ENCODE results near the gene GALNT16. TPM values are rescaled to one million over a fixed set of nuclear protein-coding genes. Genes with fewer than 3 reads are reported as not detected.
A peak's percentile ranks its signal among the peaks of the same experiment; 100 is the strongest.

GALNT16 gene
- total RNA-seq, 1 experiment from 2014 or later = 0.33 TPM

- H3K36me3 ChIP-seq (ENCODE audit: low read depth, low read length) = no peaks in the 10 kb centered on the region
- no peaks in the 10 kb centered on the region for H3K27me3 ChIP-seq (ENCODE audit: low read length)
- no peaks in the 10 kb centered on the region for H3K79me2 ChIP-seq (ENCODE audit: low read length)
- H2AFZ ChIP-seq (ENCODE audit: low read length) = no peak overlapping the region
- no peak overlapping the region for H3K4me3 ChIP-seq (ENCODE audit: low read length)
- 0 out of 2 replicates have a peak, but pooled peaks cover 4% of the 10 kb centered on the region for H3K4me1 ChIP-seq (ENCODE audit: insufficient read depth, low read length)
- H4K20me1 ChIP-seq (ENCODE audit: low read length) = no peaks in the 10 kb centered on the region
- no peaks in the 10 kb centered on the region for H3K9me3 ChIP-seq (ENCODE audit: low read length)
- H3K27ac ChIP-seq (ENCODE audit: low read length) = no peak overlapping the region
- H3K9ac ChIP-seq (ENCODE audit: low read length) = no peak overlapping the region
- POLR2A ChIA-PET (ENCODE audit: unreplicated experiment) = no interaction called here
- ATAC-seq = no peak
- no peak for TF ChIP-seq CTCF (conservative IDR thresholded peaks at IDR 0.05; ENCODE audit: low read depth, low read length)
- no peak for TF ChIP-seq EZH2 (IDR thresholded peaks at IDR 0.05; ENCODE audit: low read length, unreplicated experiment)
- DNase-seq = no peak
- no peaks in the 10 kb centered on the region for H3K9me2 ChIP-seq (replicated peaks; ENCODE audit: low read length)
- CTCF ChIA-PET = no interaction called here
- no peak overlapping the region for H3K4me2 ChIP-seq (ENCODE audit: low read length)
- intact Hi-C loops (cut with micrococcal nuclease) = no loop called here
- no TSS peak for BruUV-seq (replicated peaks)
- no peaks in the 10 kb centered on the region for H3F3A ChIP-seq (ENCODE audit: low read length, unreplicated experiment)
These were observed 64.5 kb downstream of the GALNT16 start for GRCh38 chr14:69324341-69324931.

DNA sequence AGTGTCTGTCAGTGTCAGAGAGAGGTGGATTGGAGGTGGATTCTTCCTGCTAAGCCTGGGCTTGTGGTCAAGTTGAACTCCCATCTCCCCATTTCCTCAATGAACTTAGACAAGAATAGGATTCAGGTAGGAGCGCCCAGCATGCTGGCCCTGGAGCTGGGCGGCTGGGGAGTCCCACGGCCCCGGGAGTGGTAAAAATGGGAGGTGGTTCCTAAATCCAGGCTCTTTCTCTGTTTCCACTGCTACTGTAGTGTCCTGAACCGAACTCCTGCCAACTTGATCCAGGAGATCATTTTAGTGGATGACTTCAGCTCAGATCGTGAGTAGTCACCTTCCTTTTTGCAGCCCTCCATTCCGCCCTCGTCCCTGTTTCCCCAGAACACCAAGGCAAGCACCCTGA is 65.1 kb downstream of the GALNT16 start:
- Histone ChIP-seq H3K4me3 (ENCODE audit: low read length) (no peak overlapping the region), H3K9ac (ENCODE audit: low read length) (no peak overlapping the region), H3K9me3 (ENCODE audit: low read length) (no peaks in the 10 kb centered on the region), H3K4me1 (ENCODE audit: insufficient read depth, low read length) (0 out of 2 replicates have a peak, but pooled peaks cover 4% of the 10 kb centered on the region), H3K27me3 (ENCODE audit: low read length) (no peaks in the 10 kb centered on the region), H3F3A (ENCODE audit: low read length, unreplicated experiment) (no peaks in the 10 kb centered on the region), H3K27ac (ENCODE audit: low read length) (no peak overlapping the region), H3K79me2 (ENCODE audit: low read length) (no peaks in the 10 kb centered on the region), H3K9me2 (replicated peaks; ENCODE audit: low read length) (no peaks in the 10 kb centered on the region), H4K20me1 (ENCODE audit: low read length) (no peaks in the 10 kb centered on the region), H3K4me2 (ENCODE audit: low read length) (no peak overlapping the region), H2AFZ (ENCODE audit: low read length) (no peak overlapping the region), H3K36me3 (ENCODE audit: low read depth, low read length) (no peaks in the 10 kb centered on the region)
- CTCF ChIA-PET = no interaction called here
- no TSS peak for BruUV-seq (replicated peaks)
- no peak for DNase-seq
- no peak for ATAC-seq
- POLR2A ChIA-PET (ENCODE audit: unreplicated experiment) = no interaction called here
- intact Hi-C loops (cut with micrococcal nuclease) = no loop called here
- TF ChIP-seq EZH2phosphoT487 (IDR thresholded peaks at IDR 0.05; ENCODE audit: borderline replicate concordance, low read length) (no peak), CTCF (conservative IDR thresholded peaks at IDR 0.05; ENCODE audit: low read depth, low read length) (no peak), EZH2 (IDR thresholded peaks at IDR 0.05; ENCODE audit: low read length, unreplicated experiment) (no peak)

DNA sequence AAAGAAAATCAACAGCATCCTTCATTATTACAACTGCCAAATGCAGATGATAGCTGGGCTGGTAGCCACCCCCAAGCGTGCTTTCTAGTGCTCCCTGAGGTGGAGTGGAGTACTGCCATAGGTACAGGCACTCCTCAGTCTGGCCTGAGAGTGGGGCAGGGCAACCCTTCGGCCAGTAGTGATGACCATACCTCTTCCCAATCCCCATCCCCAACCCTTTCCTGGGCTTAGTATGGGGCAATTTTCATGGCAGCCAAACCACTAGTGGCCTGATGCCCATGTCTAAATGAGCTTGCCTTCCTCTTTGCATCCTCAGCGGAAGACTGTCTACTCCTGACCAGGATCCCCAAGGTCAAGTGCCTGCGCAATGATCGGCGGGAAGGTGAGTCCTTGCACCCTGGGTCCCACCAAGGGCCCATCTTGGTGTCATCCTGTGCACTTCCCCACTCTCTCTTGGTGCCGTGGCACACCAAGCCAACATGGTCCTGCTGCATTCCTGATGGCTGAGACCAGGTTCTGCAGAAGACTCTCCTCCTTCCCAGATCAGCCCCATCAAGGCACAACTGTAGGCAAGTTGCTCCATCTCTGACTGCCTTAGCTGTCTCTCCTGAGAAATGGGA is 65.8 kb downstream of the GALNT16 start:
- ChIA-PET CTCF (no interaction called here), POLR2A (ENCODE audit: unreplicated experiment) (interaction anchor here (0.7 kb wide), 1 partner anchor 29 kb away, joined by 5 read pairs; no protein-coding TSS in a partner anchor)
- 0 out of 2 replicates have a peak, but pooled peaks cover 4% of the 10 kb centered on the region for H3K4me1 ChIP-seq (ENCODE audit: insufficient read depth, low read length)
- peak; percentile 14 for DNase-seq
- H3F3A ChIP-seq (ENCODE audit: low read length, unreplicated experiment) = no peaks in the 10 kb centered on the region
- no peaks in the 10 kb centered on the region for H3K27me3 ChIP-seq (ENCODE audit: low read length)
- H3K4me3 ChIP-seq (ENCODE audit: low read length) = no peak overlapping the region
- H3K9ac ChIP-seq (ENCODE audit: low read length) = no peak overlapping the region
- H2AFZ ChIP-seq (ENCODE audit: low read length) = no peak overlapping the region
- H3K36me3 ChIP-seq (ENCODE audit: low read depth, low read length) = no peaks in the 10 kb centered on the region
- peak; percentile 70 for ATAC-seq
- no peaks in the 10 kb centered on the region for H3K9me3 ChIP-seq (ENCODE audit: low read length)
- no peak overlapping the region for H3K27ac ChIP-seq (ENCODE audit: low read length)
- TF ChIP-seq EZH2phosphoT487 (IDR thresholded peaks at IDR 0.05; ENCODE audit: borderline replicate concordance, low read length) (no peak), CTCF (conservative IDR thresholded peaks at IDR 0.05; ENCODE audit: low read depth, low read length) (peak; percentile 43)
- no peaks in the 10 kb centered on the region for H3K79me2 ChIP-seq (ENCODE audit: low read length)
- H3K4me2 ChIP-seq (ENCODE audit: low read length) = no peak overlapping the region
- H4K20me1 ChIP-seq (ENCODE audit: low read length) = no peaks in the 10 kb centered on the region
- H3K9me2 ChIP-seq (replicated peaks; ENCODE audit: low read length) = no peaks in the 10 kb centered on the region
- intact Hi-C loops (cut with micrococcal nuclease) = no loop called here
- BruUV-seq (replicated peaks) = no TSS peak

Measured in PC-3 (cell line).